Measurements from ENCODE around the gene PIP5K1B.
"Not testable (repeated sequence)": the region's sequence is repeated elsewhere in the genome, so short reads cannot be mapped to it uniquely, and the experiment has no call there.

PIP5K1B gene

GRCh38 chr9:69036799-69037198 is 331.8 kb downstream of the PIP5K1B start:
- no peak for DNase-seq

- no peak for DNase-seq
Measured at GRCh38 chr9:69040646-69041045, 335.6 kb downstream of the PIP5K1B start.

- DNase-seq: no peak
Measured at GRCh38 chr9:69044240-69045219, 339.5 kb downstream of the PIP5K1B start.

- no peak for DNase-seq
Measured at GRCh38 chr9:69045821-69046220, 340.8 kb downstream of the PIP5K1B start.

GRCh38 chr9:69046723-69047122 is 341.7 kb downstream of the PIP5K1B start:
- DNase-seq: no peak

GRCh38 chr9:69047371-69047770 is 342.3 kb downstream of the PIP5K1B start:
- DNase-seq: no peak

GRCh38 chr9:69049094-69049493 is 344.1 kb downstream of the PIP5K1B start:
- no peak for DNase-seq

GRCh38 chr9:69050936-69051335 is 345.9 kb downstream of the PIP5K1B start:
- not testable (repeated sequence) for DNase-seq

GRCh38 chr9:69054989-69055388 is 349.9 kb downstream of the PIP5K1B start:
- DNase-seq: no peak

- no peak for DNase-seq
Measured at GRCh38 chr9:69056191-69056815, 351.3 kb downstream of the PIP5K1B start.

GRCh38 chr9:69058101-69058500 is 353.1 kb downstream of the PIP5K1B start:
- no peak for DNase-seq

Measured in NCI-H1930 (cell line).